Brain microvascular endothelial cell (primary cell): ENCODE data around the gene ARV1.

Source experiments
- DNase-seq: peaks from one replicate; pipeline ENCODE4 v3.0.0-alpha.2; 2020
- H3K27ac ChIP-seq: fragments of 250-450 bp; sonication (Bioruptor Pico); 2 replicates; pipeline ENCODE4 v1.5.1; 2020; ENCODE audit warnings: mild to moderate bottlenecking, moderate library complexity
- H3K27me3 ChIP-seq: fragments of 250-450 bp; sonication (Bioruptor Pico); replicated peaks from 2 replicates; pipeline ENCODE4 v1.5.1; 2020; ENCODE audit warnings: mild to moderate bottlenecking
- H3K36me3 ChIP-seq: fragments of 250-450 bp; sonication (Bioruptor Pico); replicated peaks from 2 replicates; pipeline ENCODE4 v1.5.1; 2020; ENCODE audit warnings: mild to moderate bottlenecking
- H3K4me3 ChIP-seq: 2 replicates; pipeline ENCODE4 v1.5.1; 2011; ENCODE audit warnings: low read depth, mild to moderate bottlenecking, control low read depth, low read length, moderate library complexity
- CTCF ChIP-seq: IDR thresholded peaks from 2 replicates; pipeline ENCODE4 v1.5.1; 2011; ENCODE audit warnings: low read depth, mild to moderate bottlenecking, moderate library complexity, low read length, control low read depth, inconsistent platforms; ENCODE audit errors: missing control alignments
- in situ Hi-C: cut with HindIII; loops from 2 replicates; pipeline ENCODE4 v1.10.0; 2017; ENCODE audit warnings: low sequenced_read_pairs, low pct_ligation_motif_present

ARV1 gene

DNA sequence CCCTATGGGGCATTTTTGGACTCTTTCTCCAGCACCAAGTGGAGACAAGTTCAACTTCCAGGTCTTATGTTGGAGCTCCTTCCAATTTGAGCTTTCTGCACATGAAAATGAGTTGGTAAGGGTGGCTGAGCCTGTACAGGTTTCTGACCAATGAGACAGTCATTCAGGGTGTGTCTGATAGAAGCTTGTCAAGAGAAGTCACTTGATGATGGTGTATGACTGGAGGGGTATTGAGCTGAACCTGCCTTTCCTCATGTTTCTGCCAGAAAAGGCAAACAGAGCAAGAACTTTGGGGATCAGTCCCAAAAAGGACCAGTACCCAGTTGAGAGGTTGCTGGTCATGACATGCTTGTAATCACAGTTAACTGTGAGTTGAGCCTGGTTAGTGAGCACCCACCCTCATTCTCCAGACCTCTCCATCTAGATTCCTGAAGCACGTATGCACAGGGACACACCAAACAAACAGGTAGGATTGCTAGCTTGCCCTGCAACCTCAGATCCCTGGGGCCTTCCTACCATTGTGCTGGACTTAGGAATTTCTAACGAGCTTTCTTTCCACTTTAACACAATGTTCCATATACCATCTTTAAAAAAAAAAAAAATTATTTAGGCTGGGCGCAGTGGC lies 34.6 kb downstream of the ARV1 start:
- in situ Hi-C loops, result no loop called here
- no peak overlapping the region for H3K27ac ChIP-seq
- DNase-seq, result no peak

GRCh38 chr1:231016234-231016633 lies 37.3 kb downstream of the ARV1 start:
- Histone ChIP-seq H3K36me3 (no peaks in the 10 kb centered on the region), H3K27me3 (no peaks in the 10 kb centered on the region), H3K4me3 (no peak overlapping the region), H3K27ac (no peak overlapping the region)
- no peak for DNase-seq
- TF ChIP-seq CTCF, result no peak
- in situ Hi-C loops, result no loop called here

More for the DNA sequence above, 34.6 kb downstream of the ARV1 start:
- Histone ChIP-seq H3K4me3 (no peak overlapping the region), H3K36me3 (no peaks in the 10 kb centered on the region), H3K27me3 (no peaks in the 10 kb centered on the region)
- no peak for TF ChIP-seq CTCF

DNA sequence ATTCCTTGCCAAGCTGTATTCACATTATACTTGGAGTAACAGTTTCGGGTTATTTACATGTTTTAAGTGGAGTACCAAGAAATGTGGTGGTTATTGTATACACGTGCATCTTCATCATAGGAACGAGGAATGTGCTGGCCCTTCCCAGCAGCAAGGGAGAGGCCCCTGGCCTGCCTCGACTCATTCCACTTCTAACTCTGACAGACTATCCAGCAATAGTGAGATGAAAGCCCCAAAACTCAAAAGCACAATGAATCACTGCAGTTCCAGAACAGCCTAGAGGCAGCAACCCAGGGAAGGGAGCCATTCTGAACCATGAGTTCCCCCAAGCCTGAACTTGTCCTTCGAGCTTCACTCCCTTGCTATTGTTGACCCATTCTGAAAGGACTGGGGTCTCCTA lies 38.1 kb downstream of the ARV1 start:
- H3K36me3 ChIP-seq, result no peaks in the 10 kb centered on the region
- H3K27me3 ChIP-seq, result no peaks in the 10 kb centered on the region
- TF ChIP-seq CTCF, result no peak
- DNase-seq, result no peak
- in situ Hi-C loops, result no loop called here
- no peak overlapping the region for H3K27ac ChIP-seq
- no peak overlapping the region for H3K4me3 ChIP-seq

GRCh38 chr1:231019711-231020110 lies 40.8 kb downstream of the ARV1 start:
- in situ Hi-C loops, result no loop called here
- DNase-seq, result no peak
- Histone ChIP-seq H3K4me3 (no peak overlapping the region), H3K27me3 (no peaks in the 10 kb centered on the region), H3K27ac (no peak overlapping the region), H3K36me3 (no peaks in the 10 kb centered on the region)
- no peak for TF ChIP-seq CTCF

- TF ChIP-seq CTCF, result peak; percentile 23
- Histone ChIP-seq H3K36me3 (no peaks in the 10 kb centered on the region), H3K27ac (no peak overlapping the region), H3K27me3 (no peaks in the 10 kb centered on the region), H3K4me3 (no peak overlapping the region)
- in situ Hi-C loops, result no loop called here
- DNase-seq, result peak; percentile 20
Observed at GRCh38 chr1:231020139-231020601, 41.3 kb downstream of the ARV1 start.

- no peak overlapping the region for H3K4me3 ChIP-seq
- H3K27ac ChIP-seq, result no peak overlapping the region
- in situ Hi-C loops, result no loop called here
- DNase-seq, result peak; percentile 13
- H3K36me3 ChIP-seq, result no peaks in the 10 kb centered on the region
- no peaks in the 10 kb centered on the region for H3K27me3 ChIP-seq
- no peak for TF ChIP-seq CTCF
Observed at GRCh38 chr1:231020816-231021215, 41.9 kb downstream of the ARV1 start.
